ENCODE measurements around the gene KIR2DL1. TPM values are rescaled to one million over a fixed set of nuclear protein-coding genes. Genes with fewer than 3 reads are reported as not detected.

Gene KIR2DL1
- total and polyA plus RNA-seq, 9 of the 15 experiments (the other 6 are each of a cell fraction or from before 2014, with no cell fraction given) = not detected

GRCh38 chr19:54738715-54739114 lies 30.9 kb upstream of the KIR2DL1 start (continued):
- TF ChIP-seq ZBTB11 (CRISPR knock-in tag; IDR thresholded peaks at IDR 0.05) (no peak), FOS (IDR thresholded peaks at IDR 0.05; ENCODE audit: extremely low read depth, insufficient read length) (no peak), TRIM24 (IDR thresholded peaks at IDR 0.05) (peak in 1 of 2 experiments; percentile 27; a peak in 1 of 4 replicates)

- Histone ChIP-seq H3K4me2 (ENCODE audit: insufficient read depth, low read length) (no peak overlapping the region), H3K27me3 (ENCODE audit: control insufficient read depth in 2 of 2, insufficient read depth in 2 of 2, low read length in 2 of 2) (no peaks in the 10 kb centered on the region), H3K9me3 (replicated peaks; ENCODE audit: control insufficient read depth, insufficient read depth, low read depth, low read length) (no peaks in the 10 kb centered on the region), H3K79me2 (ENCODE audit: control insufficient read depth, insufficient read depth, low read length) (no peaks in the 10 kb centered on the region), H3K36me3 (ENCODE audit: control insufficient read depth, insufficient read depth, low read length) (no peaks in the 10 kb centered on the region), H3K9ac (ENCODE audit: insufficient read depth in 1 of 2, low read depth in 2 of 2, low read length in 2 of 2) (no peak overlapping the region), H3K9me1 (ENCODE audit: control insufficient read depth, insufficient read depth, low read length) (no peaks in the 10 kb centered on the region), H3K27ac (ENCODE audit: extremely low read depth, low read depth, low read length) (no peak overlapping the region), H3K4me1 (replicated peaks in 1 of 2; ENCODE audit: control insufficient read depth in 2 of 2, insufficient read depth in 2 of 2, low read length in 2 of 2) (no peaks in the 10 kb centered on the region), H4K20me1 (replicated peaks; ENCODE audit: control insufficient read depth, insufficient read depth, low read length) (no peaks in the 10 kb centered on the region), H2AFZ (ENCODE audit: low read depth, low read length) (no peak overlapping the region), H3K4me3 (no peak overlapping the region)
- ChIA-PET CTCF (ENCODE audit: low intra/inter-chr PET ratio) (no interaction called here), POLR2A (no interaction called here)
- DNase-seq (ENCODE audit: extremely low read depth in 1 of 4, low spot score in 3 of 4) (no peak), ATAC-seq (no peak), FAIRE-seq (no peak)
- in situ Hi-C loops (cut with MboI) (loop anchor here (5.0 kb wide), 1 partner anchor 107 kb away; no protein-coding TSS in a partner anchor), intact Hi-C loops (cut with micrococcal nuclease) (no loop called here)
- WGBS (ENCODE audit: insufficient coverage, low coverage, missing lambda C conversion rate) = 3% methylated on average over 13 of the region's 13 CpGs
- BruUV-seq (replicated peaks) = no TSS peak
- TF ChIP-seq TCFL5 (CRISPR knock-in tag; conservative IDR thresholded peaks at IDR 0.05) = no peak
- no peak for TF ChIP-seq HCFC1 (IDR thresholded peaks at IDR 0.05; ENCODE audit: low read depth, low read length)
- no peak for TF ChIP-seq PBX2 (CRISPR knock-in tag; IDR thresholded peaks at IDR 0.05; ENCODE audit: low read depth)
- no peak for TF ChIP-seq PBX2 (tag; conservative IDR thresholded peaks at IDR 0.05; ENCODE audit: low read depth)
- no peak for TF ChIP-seq KAT2B (IDR thresholded peaks at IDR 0.05; ENCODE audit: low read depth, low read length)
- TF ChIP-seq POLR3G (IDR thresholded peaks at IDR 0.05; ENCODE audit: extremely low read depth, insufficient read length, insufficient replicate concordance) = no peak
- no peak for TF ChIP-seq KLF1 (tag; IDR thresholded peaks at IDR 0.05)
- TF ChIP-seq TARDBP (IDR thresholded peaks at IDR 0.05) = no peak
- no peak for TF ChIP-seq CBX3 (IDR thresholded peaks at IDR 0.05; ENCODE audit: borderline replicate concordance in 1 of 2, low read length in 2 of 2)
- TF ChIP-seq BRF1 (IDR thresholded peaks at IDR 0.05; ENCODE audit: borderline replicate concordance, extremely low read depth, insufficient read length) = no peak
- TF ChIP-seq CGGBP1 (CRISPR knock-in tag; IDR thresholded peaks at IDR 0.05) = no peak
Observed at GRCh38 chr19:54739587-54740497, 29.8 kb upstream of the KIR2DL1 start.

Measured in K562 (cell line).